HAP-1 (cell line): ENCODE results near the gene RTN4R.
"Not testable (repeated sequence)": the region's sequence is repeated elsewhere in the genome, so short reads cannot be mapped to it uniquely, and the experiment has no call there.

Experiments
- DNase-seq, 2 experiments: peaks; one replicate each; pipeline ENCODE4 v3.0.0-alpha.2; 2016 to 2020; ENCODE audit warnings: low spot score in 2 of 2
- H3K27me3 ChIP-seq: fragments of 250-450 bp; sonication (Bioruptor Pico); 2 replicates; pipeline ENCODE4 v1.5.1; 2020; ENCODE audit warnings: low read depth, mild to moderate bottlenecking, moderate library complexity
- H3K36me3 ChIP-seq: fragments of 250-450 bp; sonication (Bioruptor Pico); replicated peaks from 2 replicates; pipeline ENCODE4 v1.5.1; 2020; ENCODE audit warnings: mild to moderate bottlenecking
- H3K4me1 ChIP-seq: fragments of 250-450 bp; sonication (Bioruptor Pico); 2 replicates; pipeline ENCODE4 v1.5.1; 2020; ENCODE audit warnings: mild to moderate bottlenecking
- H3K4me3 ChIP-seq: fragments of 250-450 bp; sonication (Bioruptor Pico); 2 replicates; pipeline ENCODE4 v1.5.1; 2020; ENCODE audit warnings: mild to moderate bottlenecking, moderate library complexity
- H3K9me3 ChIP-seq: fragments of 250-450 bp; sonication (Bioruptor Pico); 2 replicates; pipeline ENCODE4 v1.5.1; 2020; ENCODE audit warnings: mild to moderate bottlenecking, moderate library complexity
- in situ Hi-C: fragments of 300-500 bp; cut with MboI; formaldehyde crosslinking; loops from 3 replicates; pipeline ENCODE4 v1.14.3; 2020; ENCODE audit warnings: low sequenced_read_pairs, inconsistent platforms, mixed read lengths

The RTN4R gene

DNA sequence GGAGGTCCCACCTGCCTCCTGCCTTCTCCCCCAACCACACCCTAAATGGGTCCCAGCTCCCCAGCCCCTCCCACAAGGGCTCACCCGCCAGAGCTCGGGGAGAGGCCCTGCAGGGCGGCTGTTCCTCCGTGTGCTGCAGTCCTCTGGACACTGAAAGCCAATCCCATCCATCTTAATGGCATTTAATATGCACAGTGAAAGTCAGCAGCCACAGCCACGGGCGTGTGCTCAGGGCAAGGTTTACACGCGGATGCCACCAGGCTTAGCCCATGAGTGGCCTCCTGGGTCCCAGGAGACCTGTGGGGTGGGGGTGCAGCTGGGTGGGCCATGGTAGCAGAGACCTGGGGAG, 18.2 kb upstream of the RTN4R start:
- not testable (repeated sequence) for DNase-seq, H3K27me3 ChIP-seq, H3K4me1 ChIP-seq, H3K36me3 ChIP-seq, H3K4me3 ChIP-seq, H3K9me3 ChIP-seq
- in situ Hi-C loops, result loop anchor here (25.0 kb wide), 1 partner anchor 324 kb away; no protein-coding TSS in a partner anchor

DNA sequence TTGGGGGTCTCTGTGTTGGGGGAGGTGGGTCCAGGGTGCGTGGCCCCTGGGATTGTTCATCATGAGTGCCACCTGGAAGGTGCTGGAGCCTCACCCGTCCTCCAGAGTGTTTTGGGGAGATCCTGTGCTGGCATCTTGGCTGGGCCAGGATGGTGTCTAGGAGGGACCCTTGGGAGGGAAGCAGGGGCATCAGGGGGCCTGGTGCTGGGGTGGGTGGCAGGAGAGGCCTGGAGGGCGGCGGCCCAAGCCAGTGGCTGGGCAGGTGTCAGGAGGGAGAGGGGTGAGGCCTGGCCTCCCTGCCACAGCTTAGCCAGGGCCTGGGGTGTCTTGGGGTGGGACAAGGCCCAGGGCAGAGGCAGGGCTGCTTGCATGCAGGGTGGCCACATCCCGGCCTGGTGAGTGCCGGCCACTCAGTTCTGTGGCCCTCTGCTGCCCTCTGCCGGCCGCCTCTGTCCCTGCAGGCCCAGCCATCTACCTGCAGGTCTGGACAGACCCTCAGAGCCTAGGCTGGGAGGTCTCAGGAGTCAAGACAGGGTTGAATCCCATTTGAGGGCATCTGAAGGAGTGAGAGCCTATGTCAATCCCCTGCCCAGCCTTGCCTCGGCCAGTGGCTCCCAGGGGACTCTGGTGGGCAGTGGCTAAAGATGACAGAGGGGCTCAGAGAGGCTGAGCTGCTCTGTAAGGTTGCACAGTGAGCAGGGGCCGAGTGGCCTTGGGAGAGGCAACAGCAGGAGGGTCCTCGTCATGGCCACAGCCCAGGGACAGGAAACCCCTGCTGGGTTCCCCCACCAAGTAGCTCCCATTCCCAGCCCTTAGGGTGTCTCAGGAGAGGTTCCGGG, 17.6 kb upstream of the RTN4R start:
- in situ Hi-C loops, result loop anchor here (25.0 kb wide), 1 partner anchor 323 kb away; no protein-coding TSS in a partner anchor
- H3K4me3 ChIP-seq, H3K36me3 ChIP-seq, H3K4me1 ChIP-seq, H3K27me3 ChIP-seq, H3K9me3 ChIP-seq: not testable (repeated sequence)
- peak; percentile 14 to 88 for DNase-seq

DNA sequence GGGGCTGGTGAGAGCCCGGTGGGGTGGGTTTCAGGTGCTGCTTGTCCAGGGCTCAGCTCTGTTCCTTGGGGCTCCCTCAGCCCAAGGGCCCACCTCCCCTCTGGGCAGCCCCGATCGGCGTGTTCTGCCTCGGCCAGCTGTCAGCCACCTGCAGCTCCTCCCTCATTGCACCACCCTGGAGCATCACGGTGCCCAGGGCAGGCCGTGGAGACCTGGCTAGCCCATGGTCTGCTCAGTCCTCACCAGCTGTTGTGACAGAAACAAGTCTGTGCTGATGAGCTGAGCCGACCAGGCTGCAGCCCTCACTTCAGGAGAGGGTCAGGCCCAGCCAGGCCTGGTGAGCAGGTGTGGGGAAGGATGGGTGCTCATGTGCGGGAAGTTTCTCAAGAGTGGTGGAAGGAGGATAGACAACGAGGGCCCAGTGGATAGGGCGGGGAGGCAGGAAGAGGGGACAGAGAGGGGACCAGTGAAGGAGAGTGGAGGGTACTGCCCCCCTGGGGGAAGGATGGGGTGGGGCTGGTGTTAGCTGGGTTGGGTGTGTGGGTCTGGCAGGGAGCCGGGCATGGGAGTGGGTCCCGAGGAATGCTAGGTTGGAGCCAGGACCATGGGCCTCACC, 16.5 kb upstream of the RTN4R start:
- no peak for DNase-seq
- no peaks in the 10 kb centered on the region for H3K9me3 ChIP-seq
- H3K27me3 ChIP-seq, result peaks cover 3% of the 10 kb centered on the region
- in situ Hi-C loops, result loop anchor here (25.0 kb wide), 1 partner anchor 322 kb away; no protein-coding TSS in a partner anchor
- no peaks in the 10 kb centered on the region for H3K36me3 ChIP-seq
- no peak overlapping the region for H3K4me3 ChIP-seq
- H3K4me1 ChIP-seq, result no peaks in the 10 kb centered on the region

DNA sequence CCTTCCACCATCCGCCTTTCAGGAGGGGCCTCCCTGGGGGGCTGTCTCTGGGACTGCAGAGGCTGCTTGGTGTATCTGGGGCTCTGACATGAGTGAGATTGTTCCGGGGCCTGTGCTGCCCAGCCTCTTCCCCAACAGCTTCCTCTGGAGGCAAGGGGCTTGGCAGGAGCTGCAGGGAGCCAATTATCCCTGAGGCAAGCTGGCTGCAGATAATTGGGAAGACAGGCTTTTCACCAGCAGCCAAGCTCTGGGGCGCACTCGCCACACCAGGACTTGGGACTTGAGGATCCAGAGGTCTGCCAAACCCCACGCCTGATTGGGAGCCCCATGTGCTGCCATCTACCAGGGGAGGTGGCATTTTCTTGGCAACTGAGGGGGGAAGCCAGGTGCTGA, 15.6 kb upstream of the RTN4R start:
- H3K27me3 ChIP-seq, result peaks cover 3% of the 10 kb centered on the region
- no peak overlapping the region for H3K4me3 ChIP-seq
- no peak for DNase-seq
- H3K4me1 ChIP-seq, result no peaks in the 10 kb centered on the region
- in situ Hi-C loops, result loop anchor here (25.0 kb wide), 1 partner anchor 321 kb away; no protein-coding TSS in a partner anchor
- no peaks in the 10 kb centered on the region for H3K36me3 ChIP-seq
- H3K9me3 ChIP-seq, result no peaks in the 10 kb centered on the region

DNA sequence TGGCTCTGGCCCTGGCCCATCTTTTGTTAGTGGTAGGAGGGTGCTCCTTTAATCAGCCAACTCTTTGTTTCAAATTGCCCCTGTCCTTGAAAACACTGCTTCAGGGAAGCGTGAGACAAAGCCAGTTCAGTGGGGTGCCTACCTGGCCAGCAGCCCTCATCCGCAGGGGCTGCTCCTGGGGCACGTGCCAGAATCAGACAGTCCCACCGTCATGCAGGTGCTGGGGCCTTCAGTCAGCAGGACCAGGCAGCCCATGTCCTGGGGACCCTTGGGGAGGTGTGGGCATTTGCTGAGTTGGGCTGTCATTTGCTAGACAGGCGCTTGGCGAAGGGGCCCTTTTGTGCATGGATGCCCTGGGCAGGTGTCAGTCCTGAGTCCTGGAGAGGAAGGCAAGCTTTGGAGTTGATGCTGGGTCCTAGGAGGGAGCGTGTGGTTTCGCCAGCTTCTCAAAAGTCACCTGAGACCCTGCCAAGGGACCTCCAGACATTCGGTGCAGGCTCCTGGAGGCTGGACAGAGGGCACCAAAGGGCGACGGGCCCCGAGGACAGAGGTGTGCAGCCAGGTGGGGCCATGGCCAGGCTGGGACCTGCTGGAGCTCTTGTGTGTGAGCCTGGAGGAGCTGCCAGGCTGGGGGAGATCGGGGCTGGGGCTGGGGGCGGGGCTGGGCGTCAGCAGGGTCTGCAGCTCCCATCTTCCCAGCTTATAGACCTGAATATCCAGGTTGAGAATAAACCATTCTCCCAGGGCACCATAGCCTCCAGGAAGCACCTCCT, 15.0 kb upstream of the RTN4R start:
- H3K9me3 ChIP-seq, result no peaks in the 10 kb centered on the region
- H3K4me3 ChIP-seq, result no peak overlapping the region
- H3K36me3 ChIP-seq, result no peaks in the 10 kb centered on the region
- DNase-seq, result no peak
- H3K27me3 ChIP-seq, result peaks cover 3% of the 10 kb centered on the region
- no peaks in the 10 kb centered on the region for H3K4me1 ChIP-seq
- in situ Hi-C loops, result loop anchor here (25.0 kb wide), 1 partner anchor 321 kb away; no protein-coding TSS in a partner anchor

DNA sequence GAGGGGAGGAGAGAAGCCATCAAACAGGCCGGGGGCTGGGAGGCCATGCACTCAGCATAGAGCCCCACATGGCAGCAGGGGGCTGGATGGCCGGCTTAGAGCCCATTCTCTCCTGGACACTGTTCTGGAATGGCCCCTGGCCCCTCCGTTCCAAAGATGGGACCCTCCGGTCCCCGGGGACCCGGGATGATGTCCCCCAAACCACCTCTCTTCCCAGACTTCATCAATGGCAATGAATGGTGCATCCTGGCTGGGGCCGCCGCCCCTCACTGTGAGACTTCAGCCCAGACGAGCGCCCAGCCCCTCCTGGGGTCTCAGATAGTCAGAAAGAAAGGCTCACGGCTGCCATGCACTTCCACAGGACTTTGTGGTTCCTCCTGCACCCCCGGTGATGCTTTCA, 13.8 kb upstream of the RTN4R start:
- in situ Hi-C loops, result loop anchor here (25.0 kb wide), 1 partner anchor 320 kb away; no protein-coding TSS in a partner anchor
- Histone ChIP-seq H3K9me3 (no peaks in the 10 kb centered on the region), H3K27me3 (peaks cover 3% of the 10 kb centered on the region), H3K4me1 (no peaks in the 10 kb centered on the region), H3K36me3 (no peaks in the 10 kb centered on the region), H3K4me3 (no peak overlapping the region)
- no peak for DNase-seq

DNA sequence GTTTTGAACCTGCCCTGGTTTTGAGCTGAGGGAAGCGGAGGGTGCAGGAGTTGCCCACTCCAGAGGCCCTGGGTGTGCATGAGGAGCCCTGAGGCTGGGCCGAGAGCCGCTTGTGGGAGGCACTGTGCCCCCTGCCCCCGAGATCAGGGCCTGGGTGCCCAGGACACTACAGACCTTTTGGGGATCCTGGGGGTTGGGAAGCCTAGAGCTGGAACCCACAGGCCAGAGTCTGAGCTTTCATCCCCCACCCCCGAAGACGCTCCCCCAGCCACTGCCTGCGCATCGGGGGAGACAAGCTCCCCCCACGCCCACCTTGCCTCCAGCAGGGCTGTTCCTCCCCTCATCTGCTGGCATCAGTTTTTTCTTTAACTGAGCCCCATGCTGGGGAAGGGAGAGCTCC, 13.4 kb upstream of the RTN4R start:
- H3K4me1 ChIP-seq, DNase-seq, H3K9me3 ChIP-seq, H3K36me3 ChIP-seq, H3K27me3 ChIP-seq, H3K4me3 ChIP-seq: not testable (repeated sequence)
- in situ Hi-C loops, result loop anchor here (25.0 kb wide), 1 partner anchor 319 kb away; no protein-coding TSS in a partner anchor

DNA sequence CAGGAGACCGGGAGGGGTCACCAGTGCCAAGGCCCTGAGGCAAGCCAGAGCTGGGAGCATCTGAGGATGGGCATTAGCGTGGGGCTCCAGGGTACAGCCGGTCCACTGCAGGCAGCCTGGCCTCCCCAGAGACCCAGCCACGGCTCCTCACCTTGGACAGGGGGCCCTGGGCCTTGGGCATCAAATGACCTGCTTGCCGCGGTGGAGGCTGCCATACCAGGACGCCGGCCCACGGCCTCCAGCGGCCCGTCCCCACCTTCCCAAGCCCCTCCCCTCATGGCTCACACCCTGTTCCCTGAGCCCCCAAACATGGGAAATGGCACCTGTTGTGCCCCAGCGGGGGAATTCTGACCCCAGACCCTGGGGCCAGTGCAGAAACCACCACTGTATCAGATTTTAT, 12.7 kb upstream of the RTN4R start:
- DNase-seq, result no peak
- in situ Hi-C loops, result loop anchor here (25.0 kb wide), 1 partner anchor 319 kb away; no protein-coding TSS in a partner anchor
- Histone ChIP-seq H3K36me3 (no peaks in the 10 kb centered on the region), H3K9me3 (no peaks in the 10 kb centered on the region), H3K4me3 (no peak overlapping the region), H3K27me3 (peaks cover 3% of the 10 kb centered on the region), H3K4me1 (no peaks in the 10 kb centered on the region)

DNA sequence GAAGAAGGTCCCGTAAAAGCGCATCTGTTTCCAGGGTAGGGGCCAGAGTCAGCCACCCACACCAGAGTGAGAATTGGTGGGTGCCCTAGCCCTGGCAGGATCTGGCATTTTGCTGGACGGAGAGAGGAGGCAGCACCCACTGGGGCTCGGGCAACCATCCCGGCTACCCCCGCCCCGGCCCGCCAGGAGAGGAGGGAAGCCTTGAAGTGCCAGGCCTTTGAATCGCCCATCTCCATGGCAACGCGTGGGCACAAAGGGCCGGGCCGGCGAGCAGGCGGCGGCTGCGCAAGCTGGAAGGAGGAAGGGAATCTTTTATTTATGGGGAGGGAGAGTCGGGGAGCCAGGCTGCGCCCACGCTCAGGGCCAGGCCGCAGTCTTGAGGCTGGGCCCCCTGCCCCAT, 12.0 kb upstream of the RTN4R start:
- not testable (repeated sequence) for H3K4me3 ChIP-seq, H3K9me3 ChIP-seq, H3K27me3 ChIP-seq, H3K4me1 ChIP-seq, H3K36me3 ChIP-seq
- in situ Hi-C loops, result loop anchor here (25.0 kb wide), 1 partner anchor 318 kb away; no protein-coding TSS in a partner anchor
- peak in 1 of 2 experiments; percentile 40 for DNase-seq

DNA sequence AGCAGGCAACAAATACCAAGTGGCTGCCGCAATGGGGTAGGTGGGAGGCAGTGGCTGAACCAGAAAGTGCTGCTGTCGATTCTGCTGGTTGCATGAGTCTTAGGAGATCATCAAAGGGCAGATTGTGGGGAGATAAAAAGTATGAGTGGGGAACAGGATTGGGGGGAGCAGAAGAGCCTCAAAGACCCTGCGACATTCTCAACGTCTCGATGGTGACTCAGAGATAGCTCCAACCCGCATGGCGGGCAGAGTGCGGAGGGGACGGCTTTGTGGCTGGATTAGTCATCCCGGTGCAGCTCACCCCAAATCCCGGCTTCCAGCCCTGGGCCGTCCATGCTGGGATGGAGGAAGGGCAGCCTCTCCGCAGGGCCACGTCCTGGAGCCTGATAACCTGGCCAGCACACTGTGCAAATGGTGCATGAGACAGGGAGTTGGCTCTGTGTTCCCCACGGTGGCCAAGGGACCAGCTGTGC, 11.6 kb upstream of the RTN4R start:
- Histone ChIP-seq H3K4me1 (no peaks in the 10 kb centered on the region), H3K36me3 (no peaks in the 10 kb centered on the region), H3K4me3 (no peak overlapping the region), H3K27me3 (peaks cover 3% of the 10 kb centered on the region), H3K9me3 (no peaks in the 10 kb centered on the region)
- in situ Hi-C loops, result loop anchor here (25.0 kb wide), 1 partner anchor 317 kb away; no protein-coding TSS in a partner anchor
- no peak for DNase-seq

DNA sequence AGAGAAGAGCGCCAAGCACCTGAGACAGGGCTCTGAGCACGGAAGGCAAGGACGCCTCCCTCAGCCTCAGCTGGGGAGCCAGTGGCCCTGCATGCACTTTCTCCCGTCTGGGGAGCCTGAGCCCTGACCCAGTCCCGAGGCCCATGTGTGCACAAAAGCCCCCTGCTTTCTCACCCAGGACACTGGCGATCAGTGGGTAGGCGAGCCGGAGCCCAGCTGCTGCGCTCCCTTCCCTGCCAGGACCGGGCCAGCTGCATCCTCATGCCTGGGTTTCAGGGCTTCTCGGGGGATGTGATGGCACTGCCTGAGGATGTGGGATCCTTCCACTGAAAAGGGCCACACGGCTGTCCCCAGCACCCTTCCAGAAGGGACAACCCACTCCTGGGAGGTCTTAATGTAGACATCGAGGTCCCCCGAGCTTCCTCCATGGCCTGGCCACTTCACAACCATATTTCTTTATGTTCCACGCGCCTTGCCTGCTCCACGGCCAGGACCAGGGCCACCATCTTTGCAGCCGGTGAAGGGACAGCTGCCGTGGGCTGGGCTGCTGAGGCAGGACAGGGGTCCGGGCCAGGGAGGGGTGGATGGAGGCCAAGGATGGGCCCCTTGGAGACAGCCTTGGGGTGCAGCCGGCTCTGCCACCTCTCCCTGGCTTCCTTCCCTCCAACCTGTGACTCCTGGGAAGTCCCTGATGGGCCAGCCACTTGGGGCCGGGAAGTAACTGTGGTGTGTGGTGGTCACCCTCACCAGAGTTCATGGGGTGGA, 10.8 kb upstream of the RTN4R start:
- H3K4me1 ChIP-seq, H3K27me3 ChIP-seq, H3K4me3 ChIP-seq, DNase-seq, H3K9me3 ChIP-seq, H3K36me3 ChIP-seq: not testable (repeated sequence)
- in situ Hi-C loops, result loop anchor here (25.0 kb wide), 1 partner anchor 317 kb away; no protein-coding TSS in a partner anchor

DNA sequence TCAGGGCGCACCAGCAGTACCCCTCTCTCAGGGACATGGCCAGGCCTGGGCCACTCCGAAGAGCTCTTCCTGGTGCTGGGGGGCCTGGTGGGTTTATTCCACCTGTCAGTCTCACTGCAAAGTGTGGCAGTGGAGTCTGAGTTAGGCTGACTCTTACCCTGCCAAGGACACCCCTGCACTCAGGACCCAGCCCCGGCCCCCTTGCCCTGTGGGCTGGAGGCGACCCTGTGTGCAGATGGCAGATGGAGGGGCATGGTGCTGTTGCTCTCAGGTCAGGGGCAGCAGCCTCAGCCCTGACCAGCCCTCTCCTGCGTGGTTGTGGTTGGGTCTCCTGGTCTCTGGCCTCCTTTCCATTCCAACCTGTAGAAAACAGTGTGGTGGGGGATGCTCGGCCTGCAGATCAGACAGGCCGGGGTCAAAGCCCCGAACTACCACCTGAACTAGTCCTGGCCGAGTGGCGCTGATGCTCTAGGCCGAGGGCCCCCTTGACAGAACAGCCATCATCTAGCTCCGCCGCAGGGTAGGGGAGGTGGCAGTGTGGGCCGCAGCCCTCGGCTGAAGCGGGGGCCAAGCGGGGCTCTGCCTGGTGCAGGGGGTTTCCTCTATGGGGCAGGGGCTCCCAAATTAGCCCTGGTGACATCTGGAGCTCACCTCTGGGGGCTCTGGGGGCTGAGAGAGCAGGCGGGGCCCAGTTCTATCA, 10.0 kb upstream of the RTN4R start:
- DNase-seq, H3K27me3 ChIP-seq, H3K4me1 ChIP-seq, H3K4me3 ChIP-seq, H3K9me3 ChIP-seq, H3K36me3 ChIP-seq: not testable (repeated sequence)
- in situ Hi-C loops, result loop anchor here (25.0 kb wide), 1 partner anchor 316 kb away; no protein-coding TSS in a partner anchor
